ENCODE results near the gene ATP5F1C. TPM values are rescaled to one million over a fixed set of nuclear protein-coding genes. Genes with fewer than 3 reads are reported as not detected.
"Not testable (repeated sequence)": the region's sequence is repeated elsewhere in the genome, so short reads cannot be mapped to it uniquely, and the experiment has no call there.

ATP5F1C gene
- total RNA-seq (ENCODE audit: unreplicated experiment) = 216 TPM
- long read RNA-seq, transcript ATP5F1C-201 (9 exons, 1,078 nt) = major isoform, 133 of 189 reads
- long read RNA-seq, transcript ATP5F1C-202 (10 exons, 1,163 nt) = minor isoform, 41 of 189 reads
- long read RNA-seq, partial matches to known transcripts = 3 of 189 reads
- long read RNA-seq, other reads (novel, unspliced or antisense) = 10 of 189 reads

- H3K9me3 Mint-ChIP-seq (ENCODE audit: unreplicated experiment) = no peaks in the 10 kb centered on the region
- TF ChIP-seq, protein P1, sequence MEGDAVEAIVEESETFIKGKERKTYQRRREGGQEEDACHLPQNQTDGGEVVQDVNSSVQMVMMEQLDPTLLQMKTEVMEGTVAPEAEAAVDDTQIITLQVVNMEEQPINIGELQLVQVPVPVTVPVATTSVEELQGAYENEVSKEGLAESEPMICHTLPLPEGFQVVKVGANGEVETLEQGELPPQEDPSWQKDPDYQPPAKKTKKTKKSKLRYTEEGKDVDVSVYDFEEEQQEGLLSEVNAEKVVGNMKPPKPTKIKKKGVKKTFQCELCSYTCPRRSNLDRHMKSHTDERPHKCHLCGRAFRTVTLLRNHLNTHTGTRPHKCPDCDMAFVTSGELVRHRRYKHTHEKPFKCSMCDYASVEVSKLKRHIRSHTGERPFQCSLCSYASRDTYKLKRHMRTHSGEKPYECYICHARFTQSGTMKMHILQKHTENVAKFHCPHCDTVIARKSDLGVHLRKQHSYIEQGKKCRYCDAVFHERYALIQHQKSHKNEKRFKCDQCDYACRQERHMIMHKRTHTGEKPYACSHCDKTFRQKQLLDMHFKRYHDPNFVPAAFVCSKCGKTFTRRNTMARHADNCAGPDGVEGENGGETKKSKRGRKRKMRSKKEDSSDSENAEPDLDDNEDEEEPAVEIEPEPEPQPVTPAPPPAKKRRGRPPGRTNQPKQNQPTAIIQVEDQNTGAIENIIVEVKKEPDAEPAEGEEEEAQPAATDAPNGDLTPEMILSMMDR (IDR thresholded peaks at IDR 0.05; ENCODE audit: unreplicated experiment) = no peak
- peak; percentile 98 for DNase-seq (ENCODE audit: low spot score)
- H3K27ac Mint-ChIP-seq (ENCODE audit: unreplicated experiment) = peak within 1 kb of the TSS; percentile 78
- no peak within 1 kb of the TSS for H3K4me3 Mint-ChIP-seq (ENCODE audit: unreplicated experiment)
- H3K36me3 Mint-ChIP-seq (ENCODE audit: low read depth, unreplicated experiment) = no peaks in the 10 kb centered on the region
- peaks cover 17% of the 10 kb centered on the region for H3K4me1 Mint-ChIP-seq (ENCODE audit: unreplicated experiment)
- no peaks in the 10 kb centered on the region for H3K27me3 Mint-ChIP-seq (ENCODE audit: unreplicated experiment)
These were observed at the start of gene ATP5F1C, which contains the start of gene KIN for GRCh38 chr10:7787857-7788638. Gene ATP5F1C (plus strand): TSS chr10:7788177. CDS start chr10:7788208, 31 bp downstream. Gene KIN (minus strand): TSS chr10:7787993. CDS start chr10:7787933, 60 bp downstream.

DNA sequence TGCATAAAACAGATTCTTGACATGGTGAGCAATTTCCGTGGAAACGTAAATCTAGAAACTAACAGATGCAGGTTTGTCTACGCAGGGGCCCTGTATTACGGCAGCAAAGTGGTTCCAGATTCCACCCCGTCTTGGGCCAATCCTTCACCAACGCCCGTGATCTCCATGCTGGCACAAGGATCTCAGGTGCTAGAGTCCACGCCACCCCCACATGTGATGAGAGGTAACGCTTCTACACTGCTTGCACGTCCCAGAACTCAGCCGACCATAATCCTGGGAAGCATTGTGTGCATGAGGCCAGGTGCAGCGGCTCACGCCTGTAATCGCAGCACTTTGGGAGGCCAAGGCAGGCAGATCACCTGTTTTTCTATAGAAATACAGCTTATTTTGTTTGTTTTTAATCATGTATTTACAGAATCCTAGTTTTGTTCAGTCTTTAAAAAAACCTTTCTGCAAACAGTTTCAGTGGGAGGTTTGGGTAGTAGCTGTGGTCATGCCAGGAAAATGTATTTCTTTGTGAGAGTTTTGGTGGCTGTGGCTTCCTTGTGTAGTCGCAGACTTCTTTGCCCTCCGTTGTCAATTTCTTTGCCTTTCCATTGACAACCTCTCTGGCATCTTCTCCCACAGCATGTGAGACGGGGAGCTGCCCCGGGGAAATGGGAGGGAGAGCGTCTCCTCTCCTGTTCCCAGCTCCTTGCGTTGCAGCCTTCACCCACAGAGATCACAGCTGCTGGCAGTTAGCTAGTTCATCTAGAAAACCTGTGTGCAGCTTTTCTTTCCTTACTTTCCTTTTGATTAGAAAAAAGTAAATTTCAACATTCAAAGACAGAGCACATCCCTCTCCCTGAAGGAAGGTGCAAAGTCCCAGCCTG, 49.2 kb upstream of the ATP5F1C start:
- no peaks in the 10 kb centered on the region for H3K36me3 Mint-ChIP-seq (ENCODE audit: low read depth, unreplicated experiment)
- TF ChIP-seq, protein P1 (IDR thresholded peaks at IDR 0.05; ENCODE audit: unreplicated experiment) = no peak

GRCh38 chr10:7744307-7744706, 43.7 kb upstream of the ATP5F1C start:
- no peaks in the 10 kb centered on the region for H3K9me3 Mint-ChIP-seq (ENCODE audit: unreplicated experiment)
- no peaks in the 10 kb centered on the region for H3K27me3 Mint-ChIP-seq (ENCODE audit: unreplicated experiment)
- DNase-seq (ENCODE audit: low spot score) = no peak
- no peaks in the 10 kb centered on the region for H3K4me1 Mint-ChIP-seq (ENCODE audit: unreplicated experiment)
- H3K4me3 Mint-ChIP-seq (ENCODE audit: unreplicated experiment) = no peak overlapping the region
- H3K27ac Mint-ChIP-seq (ENCODE audit: unreplicated experiment) = no peak overlapping the region
- no peaks in the 10 kb centered on the region for H3K36me3 Mint-ChIP-seq (ENCODE audit: low read depth, unreplicated experiment)
- TF ChIP-seq, protein P1 (IDR thresholded peaks at IDR 0.05; ENCODE audit: unreplicated experiment) = no peak

More for the DNA sequence above, 49.2 kb upstream of the ATP5F1C start:
- Mint-ChIP-seq H3K4me3 (ENCODE audit: unreplicated experiment) (no peak overlapping the region), H3K9me3 (ENCODE audit: unreplicated experiment) (no peaks in the 10 kb centered on the region), H3K27me3 (ENCODE audit: unreplicated experiment) (no peaks in the 10 kb centered on the region), H3K4me1 (ENCODE audit: unreplicated experiment) (no peaks in the 10 kb centered on the region), H3K27ac (ENCODE audit: unreplicated experiment) (no peak overlapping the region)
- no peak for DNase-seq (ENCODE audit: low spot score)

DNA sequence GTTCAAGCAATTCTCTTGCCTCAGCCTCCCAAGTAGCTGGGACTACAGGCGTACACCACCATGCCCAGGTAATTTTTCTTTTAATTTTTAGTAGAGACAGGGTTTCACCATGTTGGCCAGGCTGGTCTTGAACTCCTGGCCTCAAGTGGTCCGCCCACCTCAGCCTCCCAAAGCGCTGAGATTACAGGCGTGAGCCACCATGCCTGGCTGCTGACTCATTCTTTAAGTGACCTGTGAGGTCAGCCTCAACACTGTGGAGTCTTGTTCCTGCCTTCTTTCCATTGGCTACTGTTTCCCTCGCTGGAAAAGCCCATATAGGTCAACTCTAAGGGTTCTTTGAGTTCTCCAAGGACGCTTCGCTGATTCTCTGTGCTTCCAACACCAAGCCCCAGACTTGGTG, 39.3 kb upstream of the ATP5F1C start:
- H3K9me3 Mint-ChIP-seq (ENCODE audit: unreplicated experiment); H3K4me1 Mint-ChIP-seq (ENCODE audit: unreplicated experiment); H3K4me3 Mint-ChIP-seq (ENCODE audit: unreplicated experiment); H3K27ac Mint-ChIP-seq (ENCODE audit: unreplicated experiment); H3K27me3 Mint-ChIP-seq (ENCODE audit: unreplicated experiment); H3K36me3 Mint-ChIP-seq (ENCODE audit: low read depth, unreplicated experiment); DNase-seq (ENCODE audit: low spot score): not testable (repeated sequence)

DNA sequence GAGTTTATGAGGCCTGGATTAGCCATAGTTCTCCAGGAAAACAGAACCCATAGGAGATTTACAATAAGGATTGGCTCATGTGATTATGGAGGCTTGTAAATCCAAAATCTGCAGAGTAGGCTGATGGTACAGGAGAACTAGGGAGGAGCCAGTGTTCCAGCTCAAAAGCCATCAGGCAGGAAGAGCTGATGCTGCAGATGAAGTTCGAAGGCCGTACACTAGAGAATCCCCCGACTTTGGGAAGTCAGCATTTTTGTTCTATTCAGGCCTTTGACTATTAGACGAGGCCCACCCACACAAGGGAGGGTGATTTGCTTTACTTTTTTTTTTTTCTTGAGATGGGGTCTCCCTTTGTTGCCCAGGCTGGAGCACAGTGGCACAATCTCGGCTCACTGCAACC, 37.8 kb upstream of the ATP5F1C start:
- no peak overlapping the region for H3K4me3 Mint-ChIP-seq (ENCODE audit: unreplicated experiment)
- no peaks in the 10 kb centered on the region for H3K4me1 Mint-ChIP-seq (ENCODE audit: unreplicated experiment)
- peaks cover 20% of the 10 kb centered on the region for H3K36me3 Mint-ChIP-seq (ENCODE audit: low read depth, unreplicated experiment)
- no peak for DNase-seq (ENCODE audit: low spot score)
- H3K27me3 Mint-ChIP-seq (ENCODE audit: unreplicated experiment) = peaks cover 1% of the 10 kb centered on the region
- TF ChIP-seq, protein P1 (IDR thresholded peaks at IDR 0.05; ENCODE audit: unreplicated experiment) = no peak
- H3K9me3 Mint-ChIP-seq (ENCODE audit: unreplicated experiment) = no peaks in the 10 kb centered on the region
- no peak overlapping the region for H3K27ac Mint-ChIP-seq (ENCODE audit: unreplicated experiment)
